ENCODE results near the gene OPN4. TPM values are rescaled to one million over a fixed set of nuclear protein-coding genes. Genes with fewer than 3 reads are reported as not detected.

OPN4 gene
- total RNA-seq, 5 donors from 2014 or later (not counting 1 experiment from before 2014, with no cell fraction given), result not detected

GRCh38 chr10:86688398-86688921 is 34.1 kb downstream of the OPN4 start:
- Histone ChIP-seq H3K36me3 (ENCODE audit: control insufficient read depth in 2 of 2, extremely low read depth in 1 of 2, insufficient read depth in 1 of 2, low read length in 1 of 2) (no peaks in the 10 kb centered on the region), H3K27ac (ENCODE audit: low read length) (no peak overlapping the region), H3K27me3 (replicated peaks in 1 of 2; ENCODE audit: control insufficient read depth in 2 of 2, extremely low read depth in 1 of 2, insufficient read depth in 2 of 2, low read length in 1 of 2) (peaks cover 0 to 33% of the 10 kb centered on the region in 2 experiments), H3K9me3 (no peaks in the 10 kb centered on the region), H3K4me3 (ENCODE audit: control insufficient read depth in 1 of 2, extremely low read depth in 1 of 2, low read length in 1 of 2) (no peak overlapping the region), H3K4me1 (ENCODE audit: control insufficient read depth in 1 of 2, extremely low read depth in 1 of 2, insufficient read depth in 2 of 2, low read length in 2 of 2) (peaks cover 0 to 9% of the 10 kb centered on the region in 2 experiments)
- H3K4me3 Mint-ChIP-seq, result peak overlapping the region in 1 of 3 donors; percentile 13
- ChIA-PET CTCF (interaction anchor here in 1 of 2 donors (0.9 to 1.5 kb wide), 3 partner anchors 17 to 212 kb away, joined by 3 to 5 read pairs (median 4); no protein-coding TSS in a partner anchor), POLR2A (no interaction called here)
- H3K27ac Mint-ChIP-seq, result no peak overlapping the region
- WGBS (ENCODE audit: insufficient coverage), result 34% methylated on average over 6 of the region's 8 CpGs
- DNase-seq, result peak in 30 of 35 experiments; percentile 16 to 73 (median 32)
- H3K27me3 Mint-ChIP-seq, result peaks cover 0 to 6% of the 10 kb centered on the region in 2 donors
- H3K9me3 Mint-ChIP-seq, result no peaks in the 10 kb centered on the region
- no peaks in the 10 kb centered on the region for H3K36me3 Mint-ChIP-seq
- peak; percentile 74 to 85 (median 80) for ATAC-seq (replicated peaks in 1 of 4)
- peaks cover 5 to 12% (median 7%) of the 10 kb centered on the region in 3 donors for H3K4me1 Mint-ChIP-seq

DNA sequence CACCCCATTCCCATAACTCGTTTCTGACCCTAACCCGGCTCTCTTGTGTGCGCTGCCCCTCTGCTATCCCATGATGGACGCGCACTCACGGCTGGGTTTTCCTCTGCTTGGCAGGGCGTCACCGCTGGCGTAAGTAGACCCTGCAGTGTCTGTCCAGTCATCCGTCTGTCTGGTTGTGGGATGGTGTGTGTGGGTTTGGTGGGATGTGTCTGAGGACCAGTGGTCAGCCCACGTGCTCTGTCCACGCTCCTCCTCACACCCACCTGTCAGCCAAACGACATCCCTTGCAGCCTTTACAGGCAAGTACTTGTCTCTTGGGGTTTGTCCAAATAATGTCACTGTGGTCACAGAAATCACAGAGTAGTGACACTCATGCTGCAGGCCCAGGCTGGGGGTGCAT is 34.8 kb downstream of the OPN4 start:
- no peak overlapping the region for H3K4me3 ChIP-seq (ENCODE audit: control insufficient read depth in 1 of 2, extremely low read depth in 1 of 2, low read length in 1 of 2)
- peaks cover 0 to 4% of the 10 kb centered on the region in 2 donors for H3K27me3 Mint-ChIP-seq
- no peaks in the 10 kb centered on the region for H3K9me3 Mint-ChIP-seq
- H3K4me1 Mint-ChIP-seq, result peaks cover 5 to 12% (median 7%) of the 10 kb centered on the region in 3 donors
- DNase-seq, result no peak
- H3K36me3 ChIP-seq (ENCODE audit: control insufficient read depth in 2 of 2, extremely low read depth in 1 of 2, insufficient read depth in 1 of 2, low read length in 1 of 2), result no peaks in the 10 kb centered on the region
- POLR2A ChIA-PET, result no interaction called here
- no peak for ATAC-seq (replicated peaks in 1 of 4)
- H3K4me3 Mint-ChIP-seq, result no peak overlapping the region
- H3K4me1 ChIP-seq (ENCODE audit: control insufficient read depth in 1 of 2, extremely low read depth in 1 of 2, insufficient read depth in 2 of 2, low read length in 2 of 2), result peaks cover 0 to 9% of the 10 kb centered on the region in 2 experiments
- H3K27ac Mint-ChIP-seq, result no peak overlapping the region
- CTCF ChIA-PET, result interaction anchor here in 1 of 2 donors (0.9 to 1.5 kb wide), 2 partner anchors 18 to 20 kb away, joined by 4 to 5 read pairs; no protein-coding TSS in a partner anchor
- H3K9me3 ChIP-seq, result no peaks in the 10 kb centered on the region
- peaks cover 0 to 32% of the 10 kb centered on the region in 2 experiments for H3K27me3 ChIP-seq (replicated peaks in 1 of 2; ENCODE audit: control insufficient read depth in 2 of 2, extremely low read depth in 1 of 2, insufficient read depth in 2 of 2, low read length in 1 of 2)
- 73% methylated on average over 7 of the region's 13 CpGs for WGBS (ENCODE audit: insufficient coverage)
- no peaks in the 10 kb centered on the region for H3K36me3 Mint-ChIP-seq
- H3K27ac ChIP-seq (ENCODE audit: low read length), result no peak overlapping the region

GRCh38 chr10:86690231-86690630 is 35.9 kb downstream of the OPN4 start:
- Histone ChIP-seq H3K4me3 (ENCODE audit: control insufficient read depth in 1 of 2, extremely low read depth in 1 of 2, low read length in 1 of 2) (no peak overlapping the region), H3K27ac (ENCODE audit: low read length) (no peak overlapping the region), H3K36me3 (ENCODE audit: control insufficient read depth in 2 of 2, extremely low read depth in 1 of 2, insufficient read depth in 1 of 2, low read length in 1 of 2) (no peaks in the 10 kb centered on the region), H3K27me3 (replicated peaks in 1 of 2; ENCODE audit: control insufficient read depth in 2 of 2, extremely low read depth in 1 of 2, insufficient read depth in 2 of 2, low read length in 1 of 2) (peaks cover 0 to 23% of the 10 kb centered on the region in 2 experiments), H3K9me3 (no peaks in the 10 kb centered on the region), H3K4me1 (ENCODE audit: control insufficient read depth in 1 of 2, extremely low read depth in 1 of 2, insufficient read depth in 2 of 2, low read length in 2 of 2) (peaks cover 0 to 9% of the 10 kb centered on the region in 2 experiments)
- ATAC-seq (replicated peaks in 1 of 4), result no peak
- no peak overlapping the region for H3K27ac Mint-ChIP-seq
- DNase-seq, result no peak
- CTCF ChIA-PET, result no interaction called here
- H3K4me1 Mint-ChIP-seq, result peaks cover 5 to 12% (median 7%) of the 10 kb centered on the region in 3 donors
- no peaks in the 10 kb centered on the region for H3K9me3 Mint-ChIP-seq
- peaks cover 0 to 4% of the 10 kb centered on the region in 2 donors for H3K27me3 Mint-ChIP-seq
- no peaks in the 10 kb centered on the region for H3K36me3 Mint-ChIP-seq
- no peak overlapping the region for H3K4me3 Mint-ChIP-seq
- POLR2A ChIA-PET, result no interaction called here
- 53% methylated on average over 4 of the region's 5 CpGs for WGBS (ENCODE audit: insufficient coverage)

DNA sequence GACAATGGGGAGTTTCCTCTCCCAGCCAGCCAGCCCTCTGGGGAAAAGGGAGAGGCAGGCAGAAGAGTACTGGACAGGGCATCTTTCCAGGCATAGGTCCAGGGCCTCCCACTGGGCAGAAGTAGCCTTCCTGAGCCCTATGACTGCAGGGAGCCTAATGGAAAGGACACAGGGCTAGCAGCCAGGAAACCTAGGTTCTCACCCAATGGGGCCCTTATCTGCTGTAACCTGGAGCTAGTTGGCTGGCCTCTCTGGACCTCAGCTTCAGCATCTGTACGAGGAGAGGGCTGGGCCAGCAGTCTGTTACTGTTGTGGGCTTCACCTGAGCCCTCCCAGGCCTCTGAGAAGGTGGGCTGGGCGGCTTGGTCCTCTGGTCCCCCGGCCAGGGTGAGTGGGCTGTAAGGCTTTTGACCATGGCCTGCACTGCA is 36.3 kb downstream of the OPN4 start:
- Mint-ChIP-seq H3K27ac (no peak overlapping the region), H3K4me3 (no peak overlapping the region), H3K4me1 (peaks cover 5 to 12% (median 7%) of the 10 kb centered on the region in 3 donors), H3K9me3 (no peaks in the 10 kb centered on the region), H3K36me3 (no peaks in the 10 kb centered on the region), H3K27me3 (peaks cover 0 to 2% of the 10 kb centered on the region in 2 donors)
- 75% methylated on average over 2 of the region's 3 CpGs for WGBS (ENCODE audit: insufficient coverage)
- Histone ChIP-seq H3K27me3 (replicated peaks in 1 of 2; ENCODE audit: control insufficient read depth in 2 of 2, extremely low read depth in 1 of 2, insufficient read depth in 2 of 2, low read length in 1 of 2) (peaks cover 0 to 19% of the 10 kb centered on the region in 2 experiments), H3K4me1 (ENCODE audit: control insufficient read depth in 1 of 2, extremely low read depth in 1 of 2, insufficient read depth in 2 of 2, low read length in 2 of 2) (peaks cover 0 to 9% of the 10 kb centered on the region in 2 experiments), H3K27ac (ENCODE audit: low read length) (no peak overlapping the region), H3K9me3 (no peaks in the 10 kb centered on the region), H3K36me3 (ENCODE audit: control insufficient read depth in 2 of 2, extremely low read depth in 1 of 2, insufficient read depth in 1 of 2, low read length in 1 of 2) (no peaks in the 10 kb centered on the region), H3K4me3 (ENCODE audit: control insufficient read depth in 1 of 2, extremely low read depth in 1 of 2, low read length in 1 of 2) (no peak overlapping the region)
- POLR2A ChIA-PET, result no interaction called here
- CTCF ChIA-PET, result no interaction called here
- DNase-seq, result no peak
- no peak for ATAC-seq (replicated peaks in 1 of 4)

- no peak overlapping the region for H3K4me3 Mint-ChIP-seq
- no peaks in the 10 kb centered on the region for H3K36me3 ChIP-seq (ENCODE audit: control insufficient read depth in 2 of 2, extremely low read depth in 1 of 2, insufficient read depth in 1 of 2, low read length in 1 of 2)
- H3K36me3 Mint-ChIP-seq, result no peaks in the 10 kb centered on the region
- no peaks in the 10 kb centered on the region for H3K27me3 Mint-ChIP-seq
- no peaks in the 10 kb centered on the region for H3K9me3 Mint-ChIP-seq
- peaks cover 0 to 11% of the 10 kb centered on the region in 2 experiments for H3K27me3 ChIP-seq (replicated peaks in 1 of 2; ENCODE audit: control insufficient read depth in 2 of 2, extremely low read depth in 1 of 2, insufficient read depth in 2 of 2, low read length in 1 of 2)
- no peaks in the 10 kb centered on the region for H3K9me3 ChIP-seq
- POLR2A ChIA-PET, result no interaction called here
- ATAC-seq (replicated peaks in 1 of 4) (no peak), DNase-seq (no peak)
- H3K27ac ChIP-seq (ENCODE audit: low read length), result no peak overlapping the region
- H3K27ac Mint-ChIP-seq, result no peak overlapping the region
- H3K4me3 ChIP-seq (ENCODE audit: control insufficient read depth in 1 of 2, extremely low read depth in 1 of 2, low read length in 1 of 2), result no peak overlapping the region
- peaks cover 0 to 9% of the 10 kb centered on the region in 2 experiments for H3K4me1 ChIP-seq (ENCODE audit: control insufficient read depth in 1 of 2, extremely low read depth in 1 of 2, insufficient read depth in 2 of 2, low read length in 2 of 2)
- WGBS (ENCODE audit: insufficient coverage), result 89% methylated on average over 12 of the region's 14 CpGs
- H3K4me1 Mint-ChIP-seq, result peaks cover 5 to 12% (median 7%) of the 10 kb centered on the region in 3 donors
- CTCF ChIA-PET, result no interaction called here
These were observed 37.1 kb downstream of the OPN4 start for GRCh38 chr10:86691333-86692022.

DNA sequence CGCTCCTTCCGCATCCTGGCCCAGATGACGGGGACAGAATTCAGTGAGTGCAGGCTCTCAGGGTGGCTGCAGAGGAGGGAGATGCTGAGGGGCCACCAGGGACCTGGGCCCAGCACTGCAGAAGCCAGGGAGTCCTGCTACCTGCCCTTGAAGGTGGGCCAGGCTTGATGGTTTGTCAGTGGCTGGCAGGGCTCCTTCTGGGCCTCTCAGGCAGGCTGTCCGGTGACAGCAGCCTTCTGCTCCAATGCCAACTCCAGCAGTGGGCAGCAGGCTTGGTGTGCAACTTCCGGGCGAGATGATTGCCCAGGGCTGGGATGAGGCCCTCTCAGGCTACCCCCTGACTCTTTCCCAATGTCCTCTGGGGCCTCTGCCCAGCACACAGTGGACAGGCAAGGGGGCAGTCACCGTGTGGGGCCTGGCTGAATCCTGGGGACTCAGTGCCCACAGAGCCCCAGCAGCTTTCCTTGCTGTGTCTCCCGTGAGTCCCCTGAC is 37.7 kb downstream of the OPN4 start:
- H3K27ac ChIP-seq (ENCODE audit: low read length), result no peak overlapping the region
- Mint-ChIP-seq H3K36me3 (no peaks in the 10 kb centered on the region), H3K4me1 (peaks cover 5 to 12% (median 7%) of the 10 kb centered on the region in 3 donors), H3K4me3 (no peak overlapping the region), H3K27me3 (no peaks in the 10 kb centered on the region), H3K9me3 (no peaks in the 10 kb centered on the region), H3K27ac (no peak overlapping the region)
- POLR2A ChIA-PET, result no interaction called here
- DNase-seq (no peak), ATAC-seq (replicated peaks in 1 of 4) (no peak)
- WGBS (ENCODE audit: insufficient coverage), result 83% methylated on average over 8 of the region's 8 CpGs
- CTCF ChIA-PET, result interaction anchor here in 1 of 2 donors (0.7 kb wide), 1 partner anchor 174 kb away, joined by 3 read pairs; no protein-coding TSS in a partner anchor
- peaks cover 0 to 9% of the 10 kb centered on the region in 2 experiments for H3K4me1 ChIP-seq (ENCODE audit: control insufficient read depth in 1 of 2, extremely low read depth in 1 of 2, insufficient read depth in 2 of 2, low read length in 2 of 2)
- peaks cover 0 to 9% of the 10 kb centered on the region in 2 experiments for H3K27me3 ChIP-seq (replicated peaks in 1 of 2; ENCODE audit: control insufficient read depth in 2 of 2, extremely low read depth in 1 of 2, insufficient read depth in 2 of 2, low read length in 1 of 2)
- H3K36me3 ChIP-seq (ENCODE audit: control insufficient read depth in 2 of 2, extremely low read depth in 1 of 2, insufficient read depth in 1 of 2, low read length in 1 of 2), result no peaks in the 10 kb centered on the region
- no peaks in the 10 kb centered on the region for H3K9me3 ChIP-seq
- H3K4me3 ChIP-seq (ENCODE audit: control insufficient read depth in 1 of 2, extremely low read depth in 1 of 2, low read length in 1 of 2), result no peak overlapping the region
